Osteoblast (primary cell): Measurements from ENCODE around the gene ANGPTL2. TPM values are rescaled to one million over a fixed set of nuclear protein-coding genes. Genes with fewer than 3 reads are reported as not detected.

Experiments
- DNase-seq: peaks from one replicate; pipeline ENCODE4 v3.0.0; 2011; ENCODE audit warnings: low spot score, mixed read lengths; ENCODE audit not compliant: insufficient read length; ENCODE audit errors: missing footprints
- H2AFZ ChIP-seq: 2 replicates; pipeline ENCODE4 v1.6.0; 2011; ENCODE audit warnings: mild to moderate bottlenecking, low read length
- H3K27ac ChIP-seq: 2 replicates; pipeline ENCODE4 v1.5.1; 2011; ENCODE audit warnings: mild to moderate bottlenecking, low read depth, low read length, moderate library complexity
- H3K27me3 ChIP-seq: 2 replicates; pipeline ENCODE4 v1.6.0; 2012; ENCODE audit warnings: mild to moderate bottlenecking, control low read depth, inconsistent platforms, low read length, moderate library complexity; ENCODE audit not compliant: insufficient read depth
- H3K36me3 ChIP-seq: 2 replicates; pipeline ENCODE4 v1.5.1; 2011; ENCODE audit warnings: mild to moderate bottlenecking, low read length, control low read depth, moderate library complexity; ENCODE audit not compliant: insufficient read depth
- H3K4me1 ChIP-seq: 2 replicates; pipeline ENCODE4 v1.5.1; 2011; ENCODE audit warnings: mild to moderate bottlenecking, low read length, control low read depth, moderate library complexity; ENCODE audit not compliant: insufficient read depth
- H3K4me2 ChIP-seq: 2 replicates; pipeline ENCODE4 v1.6.0; 2011; ENCODE audit warnings: mild to moderate bottlenecking, low read length; ENCODE audit not compliant: insufficient read depth
- H3K4me3 ChIP-seq: fragments of 200-600 bp; sonication (generic); 3 replicates; pipeline ENCODE4 v1.5.1; 2012; ENCODE audit warnings: mild to moderate bottlenecking, low read length, inconsistent platforms; ENCODE audit not compliant: insufficient read depth
- H3K79me2 ChIP-seq: 2 replicates; pipeline ENCODE4 v1.6.0; 2012; ENCODE audit warnings: mild to moderate bottlenecking, low read length, control low read depth, inconsistent platforms; ENCODE audit not compliant: insufficient read depth
- H3K9me3 ChIP-seq: 2 replicates; pipeline ENCODE4 v1.5.1; 2011; ENCODE audit warnings: low read depth, low read length, control low read depth
- H4K20me1 ChIP-seq: 2 replicates; pipeline ENCODE4 v1.6.0; 2012; ENCODE audit warnings: mild to moderate bottlenecking, low read length, control low read depth; ENCODE audit not compliant: insufficient read depth
- CTCF ChIP-seq: IDR thresholded peaks from 2 replicates; pipeline ENCODE4 v1.5.1; 2011; ENCODE audit warnings: mild to moderate bottlenecking, low read depth, low read length, moderate library complexity; ENCODE audit errors: extremely low read depth
- total RNA-seq: library from RNA; depleted of rRNA; stranded (reverse); fragments of >200 nt; gene quantifications from 2 replicates; pipeline ENCODE4 v1.2.3, GENCODE V29; 2012

The ANGPTL2 gene
- total RNA-seq, 1 donor = 39.8 TPM

- Histone ChIP-seq H3K4me3 (no peak overlapping the region), H3K27me3 (no peaks in the 10 kb centered on the region), H3K27ac (peak overlapping the region; percentile 55), H3K4me1 (peaks cover 11% of the 10 kb centered on the region), H3K36me3 (no peaks in the 10 kb centered on the region), H3K9me3 (no peaks in the 10 kb centered on the region), H3K4me2 (peak overlapping the region; percentile 68), H4K20me1 (no peaks in the 10 kb centered on the region), H2AFZ (no peak overlapping the region), H3K79me2 (no peaks in the 10 kb centered on the region)
- no peak for DNase-seq
- no peak for TF ChIP-seq CTCF
Measured at GRCh38 chr9:127049581-127049980, 72.9 kb downstream of the ANGPTL2 start.

- no peaks in the 10 kb centered on the region for H3K27me3 ChIP-seq
- peak overlapping the region; percentile 68 for H3K4me2 ChIP-seq
- peak; percentile 28 for TF ChIP-seq CTCF
- DNase-seq = peak; percentile 91
- no peaks in the 10 kb centered on the region for H3K9me3 ChIP-seq
- no peaks in the 10 kb centered on the region for H3K36me3 ChIP-seq
- H3K27ac ChIP-seq = peak overlapping the region; percentile 55
- no peaks in the 10 kb centered on the region for H3K79me2 ChIP-seq
- H3K4me1 ChIP-seq = peaks cover 11% of the 10 kb centered on the region
- no peaks in the 10 kb centered on the region for H4K20me1 ChIP-seq
- H2AFZ ChIP-seq = peak overlapping the region; percentile 1
- peak overlapping the region; percentile 30 for H3K4me3 ChIP-seq
Measured at GRCh38 chr9:127049044-127049443, 73.4 kb downstream of the ANGPTL2 start.

DNA sequence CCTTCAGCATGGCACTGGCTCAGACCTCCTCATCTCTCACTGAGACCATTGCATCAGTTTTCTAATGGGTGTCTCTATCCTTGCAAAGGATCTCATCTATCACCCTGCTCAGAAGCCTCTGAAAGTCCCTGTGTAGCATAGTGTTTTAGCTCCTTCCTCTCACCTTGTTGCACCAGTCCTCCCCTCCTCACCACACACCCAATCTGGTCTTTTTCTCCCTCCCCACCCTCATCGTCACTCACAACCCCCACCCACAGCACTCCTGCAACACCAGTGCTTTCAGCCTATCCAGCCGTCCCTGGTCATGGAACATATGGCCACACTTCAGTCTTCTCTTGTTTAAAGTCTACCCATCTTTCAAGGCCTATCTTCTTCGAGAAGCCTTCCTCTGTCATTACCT is 74.5 kb downstream of the ANGPTL2 start:
- Histone ChIP-seq H3K27me3 (no peaks in the 10 kb centered on the region), H3K9me3 (no peaks in the 10 kb centered on the region), H4K20me1 (no peaks in the 10 kb centered on the region), H2AFZ (no peak overlapping the region), H3K79me2 (no peaks in the 10 kb centered on the region), H3K27ac (no peak overlapping the region), H3K4me3 (no peak overlapping the region), H3K4me2 (no peak overlapping the region), H3K36me3 (no peaks in the 10 kb centered on the region), H3K4me1 (peaks cover 11% of the 10 kb centered on the region)
- DNase-seq = no peak
- no peak for TF ChIP-seq CTCF

- Histone ChIP-seq H3K27ac (no peak overlapping the region), H3K36me3 (no peaks in the 10 kb centered on the region), H3K4me1 (peaks cover 11% of the 10 kb centered on the region), H3K27me3 (no peaks in the 10 kb centered on the region), H3K79me2 (no peaks in the 10 kb centered on the region), H3K4me2 (no peak overlapping the region), H3K9me3 (no peaks in the 10 kb centered on the region), H4K20me1 (no peaks in the 10 kb centered on the region), H3K4me3 (no peak overlapping the region), H2AFZ (no peak overlapping the region)
- no peak for TF ChIP-seq CTCF
- no peak for DNase-seq
Measured at GRCh38 chr9:127045148-127045547, 77.3 kb downstream of the ANGPTL2 start.
